Measurements from ENCODE around the gene PPARD.

- no peak for TF ChIP-seq CTCF (IDR thresholded peaks at IDR 0.05)
- no peak for TF ChIP-seq POLR2AphosphoS5 (IDR thresholded peaks at IDR 0.05)
Measured at GRCh38 chr6:35398526-35398925, 56.2 kb downstream of the PPARD start.
